Omental fat pad (tissue), 4 donors: ENCODE measurements around the gene SFI1. TPM values are rescaled to one million over a fixed set of nuclear protein-coding genes. Genes with fewer than 3 reads are reported as not detected.
A peak's percentile ranks its signal among the peaks of the same experiment; 100 is the strongest.
"Not testable (repeated sequence)": the region's sequence is repeated elsewhere in the genome, so short reads cannot be mapped to it uniquely, and the experiment has no call there.

Source experiments
- ATAC-seq: fragments of 150-250 bp; one replicate; pipeline ENCODE4 v1.9.1; 2016; ENCODE audit warnings: mild to moderate bottlenecking, moderate library complexity; ENCODE audit not compliant: low FRiP score
- DNase-seq: peaks from one replicate; pipeline ENCODE4 v3.0.0-alpha.2; 2019; ENCODE audit warnings: low spot score
- total RNA-seq, 4 donors: library from RNA; depleted of rRNA; stranded (reverse); fragments of >200 nt; gene quantifications; one replicate each; pipeline ENCODE4 v1.1.0, GENCODE V29; 2016
- TF ChIP-seq, protein P1 (sequence below), 3 donors: fragments of 450-650 bp; IDR thresholded peaks; one replicate each; pipeline ENCODE4 v1.5.1; 2016 to 2017; ENCODE audit warnings: antibody characterized with exemption in 3 of 3, mild to moderate bottlenecking in 3 of 3, moderate library complexity in 2 of 3

Gene SFI1
- total RNA-seq, 4 donors from 2014 or later, result 8.8 to 19.9 (median 18.8) TPM

DNA sequence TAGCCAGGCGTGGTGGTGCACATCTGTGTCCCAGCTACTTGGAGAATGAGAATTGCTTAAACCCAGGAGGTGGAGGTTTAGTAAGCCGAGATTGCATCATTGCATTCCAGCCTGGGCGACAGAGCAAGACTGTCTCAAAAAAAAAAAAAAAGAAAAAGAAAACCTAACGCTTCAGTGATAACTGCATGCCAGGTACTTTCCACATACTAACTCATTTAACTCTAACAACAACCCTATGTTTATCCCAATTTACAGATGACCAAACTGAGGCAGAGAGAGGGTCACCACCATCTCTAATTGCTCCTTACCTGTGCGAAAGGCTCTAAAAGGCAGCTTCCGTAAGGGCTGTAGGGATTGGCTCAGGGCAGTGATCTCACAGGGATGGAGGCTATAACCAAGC is 154.1 kb downstream of the SFI1 start:
- no peak for ATAC-seq
- TF ChIP-seq, protein P1, sequence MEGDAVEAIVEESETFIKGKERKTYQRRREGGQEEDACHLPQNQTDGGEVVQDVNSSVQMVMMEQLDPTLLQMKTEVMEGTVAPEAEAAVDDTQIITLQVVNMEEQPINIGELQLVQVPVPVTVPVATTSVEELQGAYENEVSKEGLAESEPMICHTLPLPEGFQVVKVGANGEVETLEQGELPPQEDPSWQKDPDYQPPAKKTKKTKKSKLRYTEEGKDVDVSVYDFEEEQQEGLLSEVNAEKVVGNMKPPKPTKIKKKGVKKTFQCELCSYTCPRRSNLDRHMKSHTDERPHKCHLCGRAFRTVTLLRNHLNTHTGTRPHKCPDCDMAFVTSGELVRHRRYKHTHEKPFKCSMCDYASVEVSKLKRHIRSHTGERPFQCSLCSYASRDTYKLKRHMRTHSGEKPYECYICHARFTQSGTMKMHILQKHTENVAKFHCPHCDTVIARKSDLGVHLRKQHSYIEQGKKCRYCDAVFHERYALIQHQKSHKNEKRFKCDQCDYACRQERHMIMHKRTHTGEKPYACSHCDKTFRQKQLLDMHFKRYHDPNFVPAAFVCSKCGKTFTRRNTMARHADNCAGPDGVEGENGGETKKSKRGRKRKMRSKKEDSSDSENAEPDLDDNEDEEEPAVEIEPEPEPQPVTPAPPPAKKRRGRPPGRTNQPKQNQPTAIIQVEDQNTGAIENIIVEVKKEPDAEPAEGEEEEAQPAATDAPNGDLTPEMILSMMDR (IDR thresholded peaks at IDR 0.05), result no peak
- DNase-seq, result no peak

DNA sequence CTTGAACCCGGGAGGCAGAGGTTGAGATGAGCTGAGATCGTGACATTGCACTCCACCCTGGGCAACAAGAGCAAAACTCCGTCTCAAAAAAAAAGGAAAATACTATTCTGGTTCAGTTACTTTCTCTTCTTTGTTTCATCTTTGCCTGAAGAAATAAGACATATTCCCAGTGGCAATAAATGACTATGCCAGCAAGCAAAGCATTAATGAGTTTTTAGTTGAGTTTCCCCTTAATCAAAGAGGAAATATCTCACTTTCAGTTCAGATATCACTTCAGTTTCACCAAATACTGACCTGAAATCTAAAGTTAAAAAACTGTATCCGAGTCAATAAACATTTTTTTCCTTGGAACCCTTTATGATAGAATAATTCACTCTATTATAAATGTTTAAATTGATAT is 155.3 kb downstream of the SFI1 start:
- DNase-seq, result no peak
- TF ChIP-seq, protein P1 (IDR thresholded peaks at IDR 0.05), result no peak
- no peak for ATAC-seq

DNA sequence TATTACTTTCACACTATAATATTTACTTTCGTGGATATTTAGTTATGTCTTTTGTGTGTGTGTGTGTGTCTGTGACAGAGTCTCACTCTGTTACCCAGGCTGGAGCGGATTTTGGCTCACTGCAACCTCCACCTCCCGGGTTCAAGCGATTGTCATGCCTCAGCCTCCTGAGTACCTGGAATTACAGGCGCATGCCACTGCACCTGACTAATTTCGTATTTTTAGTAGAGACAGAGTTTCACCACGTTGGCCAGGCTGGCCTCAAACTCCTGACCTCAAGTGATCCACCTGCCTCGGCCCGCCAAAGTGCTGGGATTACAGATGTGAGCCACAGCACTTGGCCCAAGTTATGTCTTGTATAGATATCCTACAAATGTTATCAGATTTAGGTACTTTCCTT is 155.8 kb downstream of the SFI1 start:
- TF ChIP-seq, protein P1 (IDR thresholded peaks at IDR 0.05), result no peak
- DNase-seq (no peak), ATAC-seq (no peak)

DNA sequence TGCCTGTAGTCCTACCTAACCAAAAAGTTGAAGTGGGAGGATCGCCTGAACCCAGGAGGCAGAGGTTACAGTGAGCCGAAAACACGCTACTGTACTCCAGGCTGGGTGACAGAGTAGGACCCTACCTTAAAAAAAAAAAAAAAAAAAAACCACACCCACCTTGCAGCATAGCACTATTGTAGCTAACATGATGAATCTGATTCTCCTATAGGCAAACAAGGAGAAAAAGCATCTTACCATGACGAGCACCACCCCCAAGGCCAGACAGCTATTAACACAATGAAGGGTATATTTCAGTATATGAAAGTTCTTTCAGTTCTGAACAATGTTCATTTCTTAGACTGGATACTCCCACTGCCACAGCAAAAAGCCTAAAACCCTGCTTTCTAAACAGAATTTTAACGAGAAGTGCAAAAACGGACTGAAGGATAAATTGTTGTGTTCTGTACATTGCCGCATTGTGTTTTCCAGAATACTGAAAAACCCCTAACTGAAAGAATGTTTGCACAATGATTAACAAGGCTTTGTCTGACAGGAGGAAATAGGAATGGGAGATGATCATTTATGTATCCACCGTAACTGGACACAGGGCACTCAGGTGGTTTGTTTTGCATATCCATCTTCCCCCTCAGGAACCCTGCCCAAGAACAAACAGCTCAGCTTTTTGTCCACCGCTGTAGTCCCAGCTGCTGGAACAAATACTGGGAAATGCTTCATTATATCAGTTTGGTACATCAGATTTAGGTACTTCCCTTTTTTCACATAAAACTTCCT is 156.8 kb downstream of the SFI1 start:
- TF ChIP-seq, protein P1 (IDR thresholded peaks at IDR 0.05), result no peak
- DNase-seq, result no peak
- ATAC-seq, result no peak

DNA sequence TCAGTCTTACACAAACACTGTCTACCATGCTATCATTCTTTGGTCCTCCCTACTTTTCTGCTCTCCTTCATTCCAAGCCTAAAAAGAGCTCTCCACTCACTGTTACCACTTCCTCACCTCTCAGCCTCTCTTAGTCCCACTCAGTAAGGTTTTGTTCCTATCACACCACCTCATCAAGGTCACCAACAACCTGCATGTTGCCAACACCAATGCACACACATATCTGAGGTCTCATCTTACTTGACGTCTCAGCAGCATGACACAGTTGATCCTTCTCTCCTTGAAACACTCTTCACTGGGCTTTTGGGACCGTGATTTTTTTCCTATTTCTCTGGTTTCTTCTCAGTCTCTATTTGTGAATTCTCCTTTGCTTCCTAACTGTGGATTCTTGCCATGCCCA is 157.6 kb downstream of the SFI1 start:
- DNase-seq, result no peak
- TF ChIP-seq, protein P1 (IDR thresholded peaks at IDR 0.05), result no peak
- no peak for ATAC-seq

DNA sequence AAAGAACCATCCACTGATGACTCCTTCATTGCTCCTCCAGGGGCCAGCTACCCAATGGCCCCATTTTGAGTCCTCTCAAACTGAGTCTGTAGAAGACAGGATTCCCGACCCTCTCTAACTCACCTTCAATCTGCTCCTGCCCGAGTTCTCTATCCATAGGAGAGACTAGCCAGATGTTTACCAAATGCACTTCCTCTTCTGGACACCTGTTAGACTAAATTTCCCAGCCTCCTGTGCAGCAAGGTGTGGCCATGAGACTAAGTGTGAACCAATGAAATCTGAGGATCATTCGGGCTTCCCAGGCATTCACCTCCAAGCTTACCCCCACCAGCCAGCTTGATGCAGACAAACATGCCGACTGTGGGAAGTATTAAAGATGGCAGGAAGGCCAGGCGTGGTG is 158.1 kb downstream of the SFI1 start:
- TF ChIP-seq, protein P1 (IDR thresholded peaks at IDR 0.05), result no peak
- DNase-seq, result no peak
- ATAC-seq, result no peak

DNA sequence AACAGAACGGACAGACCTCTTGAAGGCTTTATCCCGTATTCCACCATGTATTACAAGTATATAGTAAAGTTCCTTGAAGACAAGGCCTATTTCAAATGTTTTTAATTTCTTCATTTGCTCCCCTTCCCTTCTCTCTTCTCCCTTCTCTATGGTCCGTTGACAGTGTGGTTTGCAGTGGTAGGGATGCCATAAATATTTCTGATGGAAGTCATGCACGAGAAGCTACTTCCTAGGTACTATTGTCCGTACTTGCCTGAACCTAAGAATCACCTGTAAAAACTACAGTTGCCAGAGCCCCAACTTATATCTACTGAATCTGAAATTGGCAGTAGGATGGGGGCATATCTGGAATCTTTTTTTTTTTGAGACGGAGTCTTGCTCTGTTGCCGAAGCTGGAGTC is 162.9 kb downstream of the SFI1 start:
- TF ChIP-seq, protein P1 (IDR thresholded peaks at IDR 0.05), result no peak
- DNase-seq (no peak), ATAC-seq (no peak)

DNA sequence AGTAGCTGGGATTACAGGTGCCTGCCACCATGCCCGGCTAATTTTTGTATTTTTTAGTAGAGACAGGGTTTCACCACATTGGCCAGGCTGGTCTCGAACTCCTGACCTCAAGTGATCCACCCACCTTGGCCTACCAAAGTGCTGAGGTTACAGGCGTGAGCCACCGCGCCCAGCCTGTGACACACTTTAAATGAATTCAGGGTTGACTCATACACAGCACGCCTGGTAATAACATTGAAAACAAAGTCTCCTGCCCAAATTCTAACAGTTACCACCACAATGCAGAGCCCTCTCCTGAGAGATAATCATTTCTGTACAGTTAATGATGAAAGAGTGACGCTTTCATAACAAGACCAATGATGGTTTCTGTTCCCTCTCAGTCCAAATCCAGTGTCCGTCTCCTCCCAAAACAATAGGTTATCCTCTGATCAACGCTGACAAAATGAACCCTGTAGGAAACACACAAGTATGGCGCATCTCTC is 164.6 kb downstream of the SFI1 start:
- ATAC-seq, result peak; percentile 54

More for the DNA sequence above, 164.6 kb downstream of the SFI1 start:
- not testable (repeated sequence) for DNase-seq
